IMR-90 (cell line): Measurements from ENCODE around the gene FOXL1. TPM values are rescaled to one million over a fixed set of nuclear protein-coding genes. Genes with fewer than 3 reads are reported as not detected.

ENCODE experiments used
- ATAC-seq: fragments of 200-7000 bp; cut with Tn5 transposase; 2 replicates; pipeline ENCODE4 v1.9.1; 2020; ENCODE audit warnings: low read depth, mild to moderate bottlenecking, moderate library complexity
- BruUV-seq: library from RNA; stranded (reverse); fragments of 400-500 nt; replicated peaks from 2 replicates; lab custom pipeline; 2021; lab: Mats Ljungman, UMichigan
- CTCF ChIA-PET: fragments of 300-600 bp; formaldehyde crosslinking; extraction: SDS; loops from one replicate; lab custom pipeline; 2021; ENCODE audit warnings: antibody characterized with exemption; lab: Yijun Ruan, JAX
- POLR2A ChIA-PET: fragments of 300-600 bp; sonication (Branson Sonifier 250); formaldehyde crosslinking; loops from one replicate; lab custom pipeline; 2022; ENCODE audit warnings: antibody characterized with exemption; ENCODE audit not compliant: unreplicated experiment; lab: Charles Lee
- DNase-seq: peaks from one replicate; pipeline ENCODE4 v3.0.0; 2013
- H2AFZ ChIP-seq: replicated peaks from 2 replicates; pipeline ENCODE3; 2013; ENCODE audit warnings: low read length, mild to moderate bottlenecking; ENCODE audit not compliant: poor library complexity
- H2AK5ac ChIP-seq: 2 replicates; pipeline ENCODE4 v1.6.1; 2013; ENCODE audit warnings: low read depth, low read length, inconsistent platforms
- H2AK9ac ChIP-seq: replicated peaks from 2 replicates; pipeline ENCODE3; 2013; ENCODE audit warnings: mild to moderate bottlenecking, low read depth, low read length, moderate library complexity; ENCODE audit not compliant: poor library complexity
- H2BK120ac ChIP-seq: 2 replicates; pipeline ENCODE4 v1.6.1; 2013; ENCODE audit warnings: low read depth, low read length, inconsistent platforms
- H2BK15ac ChIP-seq: 3 replicates; pipeline ENCODE4 v1.6.1; 2013; ENCODE audit warnings: low read depth, low read length, inconsistent platforms
- H2BK20ac ChIP-seq: 2 replicates; pipeline ENCODE4 v1.6.1; 2013; ENCODE audit warnings: low read depth, mild to moderate bottlenecking, inconsistent platforms, low read length, moderate library complexity
- H2BK5ac ChIP-seq: 2 replicates; pipeline ENCODE4 v1.6.1; 2013; ENCODE audit warnings: mild to moderate bottlenecking, low read depth, low read length, inconsistent platforms; ENCODE audit not compliant: poor library complexity, severe bottlenecking
- H3K14ac ChIP-seq: replicated peaks from 2 replicates; pipeline ENCODE4 v1.6.1; 2013; ENCODE audit warnings: low read depth, low read length, inconsistent platforms
- H3K18ac ChIP-seq: 2 replicates; pipeline ENCODE4 v1.6.1; 2013; ENCODE audit warnings: low read depth, low read length, control low read depth
- H3K23ac ChIP-seq: 2 replicates; pipeline ENCODE4 v1.6.1; 2013; ENCODE audit warnings: low read depth, low read length, inconsistent platforms
- H3K27ac ChIP-seq: 2 replicates; pipeline ENCODE4 v1.5.1; 2013; ENCODE audit warnings: mild to moderate bottlenecking, control low read depth, low read length; ENCODE audit not compliant: insufficient read depth
- H3K27me3 ChIP-seq: 2 replicates; pipeline ENCODE4 v1.6.1; 2013; ENCODE audit warnings: low read length; ENCODE audit not compliant: control insufficient read depth, insufficient read depth
- H3K36me3 ChIP-seq: 2 replicates; pipeline ENCODE4 v1.6.1; 2013; ENCODE audit warnings: low read length, mixed read lengths; ENCODE audit not compliant: control insufficient read depth, insufficient read depth
- H3K4ac ChIP-seq: 2 replicates; pipeline ENCODE4 v1.6.1; 2013; ENCODE audit warnings: low read depth, low read length, inconsistent platforms
- H3K4me1 ChIP-seq: 2 replicates; pipeline ENCODE4 v1.6.1; 2013; ENCODE audit warnings: low read length, mixed read lengths; ENCODE audit not compliant: control insufficient read depth, insufficient read depth
- H3K4me2 ChIP-seq: 2 replicates; pipeline ENCODE4 v1.6.1; 2013; ENCODE audit warnings: low read depth, mild to moderate bottlenecking, control low read depth, low read length, moderate library complexity
- H3K4me3 ChIP-seq: 2 replicates; pipeline ENCODE4 v1.5.1; 2013; ENCODE audit warnings: low read depth, mild to moderate bottlenecking, control low read depth, low read length, moderate library complexity; ENCODE audit not compliant: insufficient read depth
- H3K56ac ChIP-seq: 2 replicates; pipeline ENCODE4 v1.6.1; 2013; ENCODE audit warnings: low read length, inconsistent platforms; ENCODE audit not compliant: insufficient read depth; ENCODE audit errors: extremely low read depth
- H3K79me1 ChIP-seq, 2 experiments: 2 replicates each; pipeline ENCODE4 v1.6.1; 2013; ENCODE audit warnings: low read length in 2 of 2, inconsistent platforms in 1 of 2, low read depth in 1 of 2
- H3K9ac ChIP-seq: 2 replicates; pipeline ENCODE4 v1.6.1; 2013; ENCODE audit warnings: low read depth, low read length, control low read depth
- H3K9me1 ChIP-seq: 2 replicates; pipeline ENCODE4 v1.6.1; 2013; ENCODE audit warnings: low read length, inconsistent platforms; ENCODE audit not compliant: insufficient read depth
- H3K9me3 ChIP-seq: 2 replicates; pipeline ENCODE4 v1.6.1; 2013; ENCODE audit warnings: low read length; ENCODE audit not compliant: control insufficient read depth, insufficient read depth
- H4K20me1 ChIP-seq: 2 replicates; pipeline ENCODE4 v1.6.1; 2013; ENCODE audit warnings: low read length, inconsistent platforms; ENCODE audit not compliant: insufficient read depth
- H4K5ac ChIP-seq: 2 replicates; pipeline ENCODE4 v1.6.1; 2013; ENCODE audit warnings: mild to moderate bottlenecking, low read depth, low read length, control low read depth
- H4K8ac ChIP-seq, 2 experiments: 2 replicates each; pipeline ENCODE4 v1.6.1; 2013; ENCODE audit warnings: low read depth in 2 of 2, low read length in 2 of 2, control low read depth in 1 of 2, inconsistent platforms in 1 of 2
- H4K91ac ChIP-seq: 2 replicates; pipeline ENCODE4 v1.6.1; 2013; ENCODE audit warnings: low read depth, low read length, inconsistent platforms; ENCODE audit not compliant: insufficient read depth
- CHD1 ChIP-seq: IDR thresholded peaks from 2 replicates; pipeline ENCODE4 v1.6.1; 2012; ENCODE audit warnings: low read depth, low read length, improper control_type of control experiment
- CTCF ChIP-seq: conservative IDR thresholded peaks from 2 replicates; pipeline ENCODE4 v1.5.1; 2012; ENCODE audit warnings: mild to moderate bottlenecking, low read depth, low read length, improper control_type of control experiment
- MAFK ChIP-seq: IDR thresholded peaks from 2 replicates; pipeline ENCODE4 v1.6.1; 2012; ENCODE audit warnings: low read depth, low read length, improper control_type of control experiment
- MAZ ChIP-seq: IDR thresholded peaks from 2 replicates; pipeline ENCODE4 v1.6.1; 2012; ENCODE audit warnings: low read depth, mild to moderate bottlenecking, low read length, improper control_type of control experiment, moderate library complexity, borderline replicate concordance
- MXI1 ChIP-seq: IDR thresholded peaks from 2 replicates; pipeline ENCODE4 v1.6.1; 2012; ENCODE audit warnings: low read depth, mild to moderate bottlenecking, low read length, moderate library complexity, borderline replicate concordance
- NFE2L2 ChIP-seq: fragments of 150-350 bp; IDR thresholded peaks from 2 replicates; pipeline ENCODE4 v1.6.1; 2016; ENCODE audit warnings: low read depth, mild to moderate bottlenecking, low read length
- POLR2A ChIP-seq: IDR thresholded peaks from 2 replicates; pipeline ENCODE4 v1.6.1; 2012; ENCODE audit warnings: mild to moderate bottlenecking, low read depth, low read length
- RAD21 ChIP-seq: IDR thresholded peaks from 2 replicates; pipeline ENCODE4 v1.6.1; 2012; ENCODE audit warnings: low read length, improper control_type of control experiment
- RFX5 ChIP-seq: IDR thresholded peaks from 2 replicates; pipeline ENCODE4 v1.8.0; 2012; ENCODE audit warnings: low read depth, mild to moderate bottlenecking, low read length, moderate library complexity
- USF2 ChIP-seq: fragments of 150-350 bp; IDR thresholded peaks from 2 replicates; pipeline ENCODE4 v1.6.1; 2017; ENCODE audit warnings: mild to moderate bottlenecking, antibody characterized with exemption, low read length, low read depth
- WGBS, 2 experiments: methylation state at CpG; one replicate each; pipeline versions ENCODE4 v1.1.5 to v1.1.7; 2013; ENCODE audit warnings: missing lambda C conversion rate in 2 of 2; ENCODE audit not compliant: insufficient read length in 1 of 2; ENCODE audit errors: extremely low coverage in 2 of 2; 5-methylcytosine and 5-hydroxymethylcytosine counted together
- dilution Hi-C: fragments of 300-500 bp; cut with HindIII; formaldehyde crosslinking; loops from one replicate; pipeline ENCODE4 v1.14.3; 2018; ENCODE audit warnings: low sequenced_read_pairs; ENCODE audit not compliant: unreplicated experiment
- in situ Hi-C: fragments of 300-500 bp; cut with MboI; formaldehyde crosslinking; loops from 3 replicates; pipeline ENCODE4 v1.14.3; 2019; ENCODE audit warnings: low sequenced_read_pairs, inconsistent platforms, mixed read lengths
- intact Hi-C: fragments of 100-400 bp; cut with micrococcal nuclease; formaldehyde crosslinking; loops from 2 replicates; pipeline ENCODE4 v1.10.0; 2022
- polyA plus RNA-seq, 3 experiments: library from polyadenylated mRNA; depleted of rRNA; stranded (reverse); fragments of >200 nt; gene quantifications; 2 replicates each; pipeline ENCODE4 v1.2.3, GENCODE V29; 2012; ENCODE audit warnings: low replicate concordance in 1 of 3
- total RNA-seq: library from RNA; depleted of rRNA; stranded (reverse); fragments of >200 nt; gene quantifications from 2 replicates; pipeline ENCODE4 v1.2.3, GENCODE V29; 2012

Gene FOXL1
- total and polyA plus RNA-seq, 2 of the 4 experiments (the other 2 are of a cell fraction), result 15.2 to 25.8 TPM

- H3K27ac ChIP-seq, result no peak overlapping the region
- no peak overlapping the region; the same call in 1 of the 2 replicates for H2AK5ac ChIP-seq
- no peak overlapping the region for H2BK120ac ChIP-seq
- CTCF ChIA-PET, result interaction anchor here (0.7 kb wide), 1 partner anchor 48 kb away, joined by 3 read pairs; no protein-coding TSS in a partner anchor
- no peak overlapping the region for H3K56ac ChIP-seq
- no peak for DNase-seq
- H3K9ac ChIP-seq, result no peak overlapping the region
- H3K27me3 ChIP-seq, result no peaks in the 10 kb centered on the region
- TF ChIP-seq MAZ (no peak), USF2 (no peak), MXI1 (no peak), POLR2A (no peak), CTCF (no peak), RFX5 (no peak), NFE2L2 (no peak), MAFK (no peak), CHD1 (no peak), RAD21 (no peak)
- no peak overlapping the region for H3K4me3 ChIP-seq
- H3K36me3 ChIP-seq, result no peaks in the 10 kb centered on the region
- H3K4me1 ChIP-seq, result peaks cover 7% of the 10 kb centered on the region
- dilution Hi-C loops (no loop called here), in situ Hi-C loops (no loop called here), intact Hi-C loops (no loop called here)
- no peak overlapping the region for H4K5ac ChIP-seq
- no peak overlapping the region for H2BK5ac ChIP-seq
- no peak overlapping the region for H3K23ac ChIP-seq
- H4K20me1 ChIP-seq, result no peaks in the 10 kb centered on the region
- no peak overlapping the region for H2AK9ac ChIP-seq
- WGBS, 2 experiments, result no CpG with 5 or more reads among the region's 5 CpGs
- H2BK20ac ChIP-seq, result no peak overlapping the region
- no peak for ATAC-seq
- H3K79me1 ChIP-seq, result no peaks in the 10 kb centered on the region
- H2AFZ ChIP-seq, result no peak overlapping the region
- H3K14ac ChIP-seq, result no peak overlapping the region
- no peak overlapping the region; the same call in 1 of the 2 replicates for H3K18ac ChIP-seq
- no peak overlapping the region for H4K91ac ChIP-seq
- POLR2A ChIA-PET, result no interaction called here
- H3K4me2 ChIP-seq, result no peak overlapping the region
- no TSS peak for BruUV-seq
- H2BK15ac ChIP-seq, result 0 out of 3 replicates have a peak overlapping the region, but pooled peaks have one; percentile 24
- peaks cover 4% of the 10 kb centered on the region; the same call in 1 of the 2 replicates for H3K9me1 ChIP-seq
- peaks cover 4% of the 10 kb centered on the region; the same call in 1 of the 2 replicates for H3K9me3 ChIP-seq
- no peak overlapping the region for H4K8ac ChIP-seq
- no peak overlapping the region for H3K4ac ChIP-seq
These were observed 38.6 kb downstream of the FOXL1 start for GRCh38 chr16:86616906-86617305.
